GM18526 (cell line): ENCODE results near the gene CCDC102B.

Source experiments
- POLR2A ChIP-seq: IDR thresholded peaks from 3 replicates; pipeline ENCODE4 v1.6.1; 2011; ENCODE audit not compliant: insufficient read length; ENCODE audit errors: extremely low read depth

CCDC102B gene

DNA sequence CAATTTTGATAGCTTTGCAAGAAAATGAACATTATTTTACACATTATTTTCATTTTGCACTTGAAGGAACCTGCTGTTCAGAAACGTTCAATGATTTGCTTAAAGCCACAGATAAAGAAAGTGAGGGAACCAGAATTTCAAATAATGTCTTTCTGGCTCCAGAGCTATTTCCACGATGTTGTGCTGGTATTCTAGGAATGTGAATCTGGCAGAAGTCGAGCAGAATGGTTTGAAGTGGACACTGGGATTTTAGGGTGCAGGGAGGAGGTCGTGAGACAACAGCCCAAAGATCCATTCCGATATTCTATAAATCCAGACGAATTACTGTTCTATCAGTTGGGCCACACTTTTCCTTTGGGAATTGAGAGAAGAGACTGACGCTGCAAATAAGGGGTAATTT is 2.2 kb downstream of the CCDC102B start:
- TF ChIP-seq POLR2A: no peak

DNA sequence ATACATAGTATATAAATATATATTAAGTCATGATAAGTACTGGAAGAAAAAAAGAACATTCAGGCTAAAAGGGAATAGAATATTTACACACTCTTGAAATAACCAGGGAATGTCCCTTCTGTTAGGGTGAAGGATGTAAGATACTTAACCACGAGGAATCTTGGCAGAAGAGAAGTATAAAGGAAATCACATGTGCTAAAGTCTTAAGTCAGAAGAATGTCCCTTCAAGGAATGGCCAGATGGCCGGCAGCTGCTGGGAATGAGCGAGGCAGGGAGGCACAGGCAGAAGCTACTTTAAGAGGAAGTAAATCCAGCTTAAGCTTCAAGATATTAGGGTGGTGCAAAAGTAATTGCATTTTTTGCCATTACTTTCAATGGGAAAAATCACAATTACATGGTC is 5.5 kb downstream of the CCDC102B start:
- TF ChIP-seq POLR2A: no peak

DNA sequence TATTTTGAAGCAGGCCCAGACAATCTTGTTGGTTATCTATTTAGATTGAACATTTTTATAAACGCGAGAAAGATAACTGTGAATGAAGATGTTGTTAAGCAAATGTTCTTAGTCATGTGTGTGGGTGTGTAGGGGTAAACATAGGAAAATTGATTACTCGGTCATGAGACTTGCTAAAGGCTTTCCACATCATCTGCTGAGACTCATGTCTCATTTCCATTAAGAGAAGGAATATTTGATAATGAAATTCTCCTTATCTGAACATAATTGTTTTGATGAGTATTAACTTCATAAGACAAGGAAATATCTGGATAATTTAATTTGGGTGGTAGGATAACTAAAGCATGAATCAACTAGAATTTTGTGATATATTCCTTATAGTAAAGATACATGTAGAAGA is 19.7 kb downstream of the CCDC102B start:
- no peak for TF ChIP-seq POLR2A

DNA sequence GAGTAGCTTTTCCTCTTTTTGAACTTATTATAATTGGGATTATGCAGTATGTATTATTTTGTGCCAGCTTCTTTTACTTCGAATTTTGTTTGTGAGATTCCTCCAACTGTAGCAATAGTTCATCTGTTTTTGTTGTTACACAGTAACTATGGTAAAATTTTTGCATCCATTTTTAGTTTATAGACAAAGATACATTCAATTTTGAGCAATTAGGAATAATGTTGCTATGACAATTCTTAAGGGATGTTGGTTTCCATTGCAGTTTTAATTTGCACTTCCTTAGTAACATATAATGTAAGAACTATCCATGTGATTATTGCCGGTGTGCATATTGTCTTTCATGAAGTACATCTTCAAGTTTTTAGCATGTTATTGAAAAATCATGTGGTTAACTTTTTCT is 20.7 kb downstream of the CCDC102B start:
- no peak for TF ChIP-seq POLR2A

DNA sequence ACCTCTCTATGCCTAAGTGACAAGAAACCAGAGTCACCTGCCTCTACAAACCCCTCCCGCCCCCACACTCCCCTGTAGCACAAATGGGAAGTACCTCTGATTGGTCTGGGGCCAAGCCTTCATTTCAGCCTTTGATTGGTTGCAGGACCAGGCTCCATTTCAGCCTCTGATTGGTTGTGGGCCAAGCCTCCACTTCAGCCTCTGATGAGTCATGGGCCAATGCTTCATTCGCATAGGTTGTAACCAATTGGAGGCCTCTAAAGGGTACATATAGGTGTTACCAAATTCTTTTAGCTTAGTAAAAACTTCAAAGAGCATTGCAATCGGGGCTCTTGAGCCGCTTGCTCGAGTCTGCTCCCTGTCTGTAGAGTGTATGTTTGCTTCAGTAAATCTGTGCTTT is 25.0 kb downstream of the CCDC102B start:
- TF ChIP-seq POLR2A: no peak

DNA sequence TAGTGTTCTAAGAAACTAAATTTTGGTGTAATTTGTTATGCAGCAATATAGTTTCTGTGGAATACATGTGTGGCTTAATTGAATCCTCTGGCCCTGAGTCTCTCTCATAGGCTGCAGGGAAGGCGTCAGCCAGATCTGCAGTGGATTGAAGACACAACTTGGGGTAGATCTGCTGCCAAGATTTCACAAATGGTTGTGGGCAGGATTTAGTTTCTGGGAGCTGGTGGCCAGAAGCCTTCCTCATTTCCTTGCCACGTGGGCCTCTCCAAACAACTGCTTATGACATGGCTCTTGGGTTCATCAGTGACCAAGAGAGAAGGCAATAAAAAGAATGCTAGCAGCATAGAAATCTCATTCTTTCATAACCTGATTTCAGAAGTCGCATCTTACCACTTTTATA is 28.2 kb downstream of the CCDC102B start:
- no peak for TF ChIP-seq POLR2A

DNA sequence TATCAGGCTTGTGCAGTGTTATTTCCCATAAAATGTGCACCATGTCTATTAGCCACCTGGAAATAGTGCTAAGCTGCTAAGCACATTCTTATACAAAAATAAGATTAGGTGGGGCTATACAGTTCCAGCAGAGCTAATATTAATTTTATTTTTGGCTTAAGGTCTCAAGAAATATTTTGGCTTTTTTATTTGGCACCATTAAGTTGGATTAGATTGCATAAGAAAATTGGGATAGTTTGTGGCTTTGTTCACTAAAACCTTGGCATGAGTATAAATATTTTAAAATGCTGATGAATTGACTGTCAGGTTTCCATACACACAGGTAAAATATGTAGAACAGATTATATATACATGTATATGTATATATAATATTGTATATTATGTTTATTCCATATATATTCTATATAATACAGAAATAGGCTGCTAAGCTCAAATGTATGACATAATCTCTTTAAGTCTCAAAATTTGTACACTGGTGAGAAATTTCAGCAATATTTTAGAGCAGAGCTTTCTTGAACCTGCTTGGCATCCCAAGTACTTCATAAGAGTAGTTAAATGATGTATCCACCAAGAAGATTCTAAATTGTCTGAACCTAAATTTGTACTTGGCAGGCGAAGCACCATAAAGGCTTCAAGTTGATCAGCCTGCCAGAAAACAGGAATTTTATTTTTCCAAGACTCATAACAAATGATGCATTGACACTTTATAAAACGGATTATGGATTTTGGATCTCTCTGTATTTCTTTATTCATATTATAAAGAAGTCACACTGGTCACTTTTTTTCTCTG is 32.6 kb downstream of the CCDC102B start:
- TF ChIP-seq POLR2A: no peak

DNA sequence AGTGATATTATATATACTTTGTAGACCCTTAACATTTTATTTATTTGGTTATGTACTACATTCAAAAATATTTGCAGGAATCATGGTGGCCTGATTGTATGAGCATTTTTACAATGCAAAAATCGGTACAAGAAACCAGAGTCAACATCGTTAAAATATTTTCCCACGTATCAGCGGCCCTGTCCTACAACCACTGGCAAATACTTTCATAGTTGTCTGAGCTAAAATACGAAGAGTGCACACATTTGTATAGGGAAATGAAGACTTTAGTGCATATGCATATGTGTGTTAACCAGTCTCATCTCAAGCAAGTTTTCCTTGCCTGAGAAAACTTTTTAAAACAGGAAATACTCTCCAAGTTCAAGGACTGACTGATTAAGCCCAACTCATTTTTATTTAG is 35.9 kb downstream of the CCDC102B start:
- no peak for TF ChIP-seq POLR2A

DNA sequence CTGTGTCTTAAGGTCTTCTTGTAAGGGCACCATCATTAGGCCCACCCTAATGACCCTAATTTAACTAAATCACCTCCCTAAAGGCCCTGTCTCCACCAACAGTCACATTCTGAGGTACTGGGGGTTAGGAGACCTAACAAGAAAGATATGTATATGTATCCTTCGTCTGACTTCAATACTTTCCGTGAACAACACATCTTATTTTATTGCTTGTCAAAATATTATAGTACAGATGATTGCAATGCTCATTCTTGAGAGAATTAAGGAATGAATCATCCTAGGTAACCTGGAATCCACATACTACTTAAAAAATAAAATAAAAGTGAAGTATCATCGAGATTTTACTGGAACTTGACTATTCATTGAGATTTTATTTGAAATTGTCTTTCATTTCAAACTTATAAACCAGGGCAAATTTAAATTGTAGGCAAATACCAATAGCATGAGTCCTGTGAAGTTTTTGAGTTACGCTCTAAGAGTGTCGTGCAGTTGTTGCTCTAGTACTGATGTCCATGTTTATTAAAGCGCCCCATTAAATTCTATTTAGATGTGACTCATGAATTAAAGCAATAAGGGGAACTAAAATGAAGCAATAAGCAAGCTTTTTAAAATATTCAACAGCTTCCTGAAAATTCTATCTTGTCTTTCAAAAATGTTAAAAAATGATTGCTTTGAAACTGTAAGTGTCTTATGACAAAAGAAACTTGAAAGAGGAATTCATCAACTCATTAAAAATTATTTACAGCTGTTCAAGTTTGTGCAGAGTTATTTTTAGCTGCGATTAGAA is 40.0 kb downstream of the CCDC102B start:
- no peak for TF ChIP-seq POLR2A

DNA sequence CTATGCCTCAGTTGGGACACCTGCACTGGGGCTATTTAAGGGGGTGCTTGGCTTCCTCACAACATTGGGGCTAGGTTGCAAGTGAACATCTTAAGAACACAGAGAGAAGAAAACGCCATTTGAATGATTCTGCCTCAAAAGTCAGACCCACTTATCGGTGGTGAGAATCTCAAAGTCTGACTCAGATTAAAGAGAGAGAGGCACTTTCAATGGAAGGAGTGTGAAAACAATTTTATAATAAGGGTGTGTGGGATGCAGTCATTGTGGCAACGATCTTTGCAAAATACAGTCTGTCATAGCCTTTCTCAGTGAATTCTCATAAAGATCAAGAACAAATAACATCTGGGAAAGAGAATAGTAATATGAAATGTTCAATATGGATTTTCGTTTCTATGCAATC is 41.8 kb downstream of the CCDC102B start:
- no peak for TF ChIP-seq POLR2A

DNA sequence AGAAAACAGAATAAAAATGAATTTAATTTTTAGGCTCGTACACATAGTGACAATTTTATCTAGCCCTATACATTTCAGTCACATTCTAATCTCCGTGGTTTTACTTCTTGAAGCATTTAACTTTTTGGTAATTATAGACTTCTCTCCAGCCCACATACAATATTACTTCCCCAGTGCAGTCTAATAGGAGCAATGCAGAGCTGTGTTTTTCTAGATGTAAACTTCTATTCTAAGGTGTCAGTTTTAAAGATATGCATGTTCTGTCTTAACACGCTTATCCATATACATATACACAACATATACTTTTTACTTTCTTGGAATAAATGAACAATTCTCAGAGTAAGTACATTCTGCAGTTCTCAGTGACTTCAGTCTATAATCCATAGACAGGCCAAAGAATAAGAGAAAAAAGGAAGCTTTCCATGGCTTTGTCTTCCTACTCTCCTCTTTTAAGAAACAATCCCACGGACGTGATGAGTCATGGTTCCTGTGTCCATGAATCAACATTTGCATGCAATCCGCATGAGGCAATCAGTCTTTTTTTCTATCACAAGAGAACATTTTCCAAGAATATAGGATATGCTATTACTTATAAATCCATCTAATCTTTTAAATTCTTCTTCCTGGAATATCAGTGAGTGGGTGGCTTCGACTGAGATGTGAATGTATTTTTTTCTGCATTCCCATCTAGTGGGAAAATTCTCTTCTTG is 42.8 kb downstream of the CCDC102B start:
- no peak for TF ChIP-seq POLR2A

DNA sequence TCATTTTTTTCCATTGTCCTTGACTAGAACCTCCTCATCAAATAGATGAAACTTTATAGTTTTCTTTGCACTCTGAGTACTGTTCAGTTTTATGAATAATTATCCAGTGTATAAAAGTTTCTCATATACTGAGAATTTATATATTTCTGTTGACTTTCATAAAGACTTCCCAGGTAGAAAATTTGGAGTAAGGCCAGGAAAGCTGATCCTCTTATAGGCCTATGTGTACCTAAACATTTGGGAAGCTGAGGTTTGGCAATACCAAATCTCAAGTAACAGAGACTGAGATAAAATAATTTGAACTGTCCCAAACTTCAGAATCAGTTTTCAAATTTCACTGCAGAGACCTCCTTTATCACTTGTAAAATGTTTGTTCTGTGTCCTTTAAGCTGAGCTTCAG is 43.4 kb downstream of the CCDC102B start:
- TF ChIP-seq POLR2A: no peak

DNA sequence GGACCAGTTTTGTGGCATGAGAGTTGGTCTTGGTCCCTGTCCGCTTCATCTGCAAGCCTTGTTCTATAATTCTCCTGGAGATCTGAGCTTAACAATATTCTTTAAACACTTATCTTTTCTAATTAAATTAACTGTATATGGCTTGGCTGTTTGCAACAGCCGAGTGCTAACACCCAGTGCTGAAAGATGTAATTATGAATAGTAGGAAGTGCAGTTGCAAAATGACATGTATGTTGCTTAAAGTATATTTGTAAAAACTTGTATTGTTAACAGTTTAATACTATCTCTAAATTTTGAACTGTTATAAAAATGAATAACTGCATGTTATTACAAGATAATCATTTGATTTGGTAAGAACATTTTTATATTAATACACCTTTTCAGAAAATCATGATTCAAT is 45.1 kb downstream of the CCDC102B start:
- no peak for TF ChIP-seq POLR2A

DNA sequence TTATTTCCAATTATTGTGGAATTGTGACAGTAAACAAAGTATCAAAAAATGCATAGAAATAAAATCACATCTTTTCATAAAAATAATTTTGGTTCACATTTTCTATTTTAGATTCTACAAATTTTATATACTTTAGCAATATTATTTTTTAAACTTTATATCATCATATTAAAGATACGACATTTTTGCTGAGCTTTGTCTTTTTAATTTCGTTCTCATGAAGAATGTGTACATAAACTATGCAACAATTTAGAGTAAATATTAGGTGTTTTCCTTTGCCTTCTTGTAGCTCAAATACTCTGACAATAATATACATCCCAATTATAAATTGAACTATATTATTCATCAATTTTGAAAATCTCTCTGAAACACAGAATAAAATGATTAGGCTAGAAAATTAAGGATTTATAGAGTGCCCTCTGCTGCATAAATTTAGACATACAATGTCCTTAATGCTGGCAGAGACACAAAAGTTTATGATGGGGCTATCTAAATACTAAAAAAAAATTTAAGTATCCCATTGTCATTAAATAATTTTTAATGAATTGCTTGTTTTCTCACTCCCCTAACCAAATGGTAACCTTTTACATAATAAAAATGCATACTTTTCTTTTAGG is 45.7 kb downstream of the CCDC102B start:
- TF ChIP-seq POLR2A: no peak

DNA sequence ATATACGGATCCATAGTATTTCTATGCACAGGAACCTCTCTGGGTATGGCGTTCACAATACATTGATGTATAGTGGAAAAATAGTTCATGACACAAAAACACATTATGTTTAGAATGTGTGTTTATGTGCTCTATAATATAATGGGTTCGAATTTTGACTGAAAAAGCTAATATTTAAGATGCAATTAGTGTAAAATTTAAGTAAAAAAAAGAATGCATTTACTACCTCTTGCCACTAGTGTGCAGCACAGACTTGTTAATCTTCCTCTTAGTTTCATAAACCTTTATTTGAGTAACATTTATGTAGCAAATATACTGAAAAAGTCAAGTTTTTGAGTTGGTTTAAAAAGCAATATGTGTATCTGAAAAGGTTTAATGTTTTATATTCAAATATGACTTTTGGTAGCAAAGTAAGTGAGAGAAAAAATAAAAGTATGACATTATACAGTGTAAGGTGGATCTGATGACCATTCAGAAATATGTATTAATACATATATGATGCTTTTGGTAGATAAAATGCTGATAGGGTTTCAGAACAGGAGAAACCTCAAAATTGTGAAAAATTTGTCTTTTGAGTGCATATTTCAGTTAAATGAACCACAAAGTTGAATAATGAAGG is 49.4 kb downstream of the CCDC102B start:
- no peak for TF ChIP-seq POLR2A
